ENCODE measurements around the gene MRPL49. TPM values are rescaled to one million over a fixed set of nuclear protein-coding genes. Genes with fewer than 3 reads are reported as not detected.

MRPL49 gene
- total and polyA plus RNA-seq, 9 of the 15 experiments (the other 6 are each of a cell fraction or from before 2014, with no cell fraction given), result 74.3 to 132 (median 91.2) TPM

DNA sequence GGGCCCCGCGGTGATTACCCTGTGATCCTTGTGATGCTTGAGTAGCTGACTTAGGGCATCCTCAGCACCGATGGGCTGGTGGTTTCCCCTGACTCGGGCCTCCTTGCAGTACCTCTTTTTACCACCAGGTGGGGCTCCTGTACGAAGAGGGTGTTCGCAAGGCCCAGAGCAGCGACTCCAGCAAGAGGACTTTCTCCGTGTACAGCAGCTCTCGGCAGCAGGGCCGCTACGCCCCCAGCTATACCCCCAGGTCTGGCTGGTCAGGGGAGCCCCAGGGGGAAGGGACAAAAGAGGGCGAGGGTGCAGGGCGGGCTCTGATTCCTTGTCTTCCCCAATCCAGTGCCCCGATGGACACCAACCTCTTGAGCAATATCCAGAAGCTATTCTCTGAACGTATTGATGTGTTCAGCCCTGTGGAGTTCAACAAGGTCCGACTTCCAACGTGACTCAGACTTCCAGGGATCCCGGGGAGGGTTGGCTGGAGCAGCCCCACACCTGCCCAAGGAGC lies 11.7 kb upstream of the MRPL49 start (continued):
- TF ChIP-seq HINFP (tag; conservative IDR thresholded peaks at IDR 0.05; ENCODE audit: low read depth) (no peak), CBX3 (IDR thresholded peaks at IDR 0.05; ENCODE audit: borderline replicate concordance in 1 of 2, low read length in 2 of 2) (no peak), SP1 (CRISPR knock-in tag; IDR thresholded peaks at IDR 0.05) (peak; percentile 67), CHD1 (IDR thresholded peaks at IDR 0.05; ENCODE audit: low read length) (no peak), CREM (IDR thresholded peaks at IDR 0.05; ENCODE audit: low read depth) (0 out of 2 replicates have a peak, but pooled peaks have one; percentile 20), ZNF444 (CRISPR knock-in tag; IDR thresholded peaks at IDR 0.05) (no peak), MEF2A (IDR thresholded peaks at IDR 0.05; ENCODE audit: control insufficient read depth, low read depth, low read length) (no peak), POLR2A (conservative IDR thresholded peaks at IDR 0.05) (no peak; the same call in 1 of the 2 replicates), ZC3H8 (IDR thresholded peaks at IDR 0.05) (no peak), THRA (IDR thresholded peaks at IDR 0.05) (no peak), HMG20A (CRISPR knock-in tag; conservative IDR thresholded peaks at IDR 0.05) (no peak), RBFOX2 (IDR thresholded peaks at IDR 0.05; ENCODE audit: low read depth, low read length) (no peak), RAD21 (CRISPR knock-in tag; conservative IDR thresholded peaks at IDR 0.05 in 1 of 2, IDR thresholded peaks at IDR 0.05 in 1 of 2) (peak; percentile 70 to 74), HNRNPH1 (optimal IDR thresholded peaks at IDR 0.05; ENCODE audit: low read depth, low read length) (no peak), GATAD2B (IDR thresholded peaks at IDR 0.05; ENCODE audit: borderline replicate concordance) (no peak), HDAC8 (tag; IDR thresholded peaks at IDR 0.05) (no peak)
- TF ChIP-seq, protein P1, sequence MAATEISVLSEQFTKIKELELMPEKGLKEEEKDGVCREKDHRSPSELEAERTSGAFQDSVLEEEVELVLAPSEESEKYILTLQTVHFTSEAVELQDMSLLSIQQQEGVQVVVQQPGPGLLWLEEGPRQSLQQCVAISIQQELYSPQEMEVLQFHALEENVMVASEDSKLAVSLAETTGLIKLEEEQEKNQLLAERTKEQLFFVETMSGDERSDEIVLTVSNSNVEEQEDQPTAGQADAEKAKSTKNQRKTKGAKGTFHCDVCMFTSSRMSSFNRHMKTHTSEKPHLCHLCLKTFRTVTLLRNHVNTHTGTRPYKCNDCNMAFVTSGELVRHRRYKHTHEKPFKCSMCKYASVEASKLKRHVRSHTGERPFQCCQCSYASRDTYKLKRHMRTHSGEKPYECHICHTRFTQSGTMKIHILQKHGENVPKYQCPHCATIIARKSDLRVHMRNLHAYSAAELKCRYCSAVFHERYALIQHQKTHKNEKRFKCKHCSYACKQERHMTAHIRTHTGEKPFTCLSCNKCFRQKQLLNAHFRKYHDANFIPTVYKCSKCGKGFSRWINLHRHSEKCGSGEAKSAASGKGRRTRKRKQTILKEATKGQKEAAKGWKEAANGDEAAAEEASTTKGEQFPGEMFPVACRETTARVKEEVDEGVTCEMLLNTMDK (IDR thresholded peaks at IDR 0.05; ENCODE audit: borderline replicate concordance, insufficient read depth, low read depth, low read length, poor library complexity, severe bottlenecking), result no peak
- TF ChIP-seq, protein P2, sequence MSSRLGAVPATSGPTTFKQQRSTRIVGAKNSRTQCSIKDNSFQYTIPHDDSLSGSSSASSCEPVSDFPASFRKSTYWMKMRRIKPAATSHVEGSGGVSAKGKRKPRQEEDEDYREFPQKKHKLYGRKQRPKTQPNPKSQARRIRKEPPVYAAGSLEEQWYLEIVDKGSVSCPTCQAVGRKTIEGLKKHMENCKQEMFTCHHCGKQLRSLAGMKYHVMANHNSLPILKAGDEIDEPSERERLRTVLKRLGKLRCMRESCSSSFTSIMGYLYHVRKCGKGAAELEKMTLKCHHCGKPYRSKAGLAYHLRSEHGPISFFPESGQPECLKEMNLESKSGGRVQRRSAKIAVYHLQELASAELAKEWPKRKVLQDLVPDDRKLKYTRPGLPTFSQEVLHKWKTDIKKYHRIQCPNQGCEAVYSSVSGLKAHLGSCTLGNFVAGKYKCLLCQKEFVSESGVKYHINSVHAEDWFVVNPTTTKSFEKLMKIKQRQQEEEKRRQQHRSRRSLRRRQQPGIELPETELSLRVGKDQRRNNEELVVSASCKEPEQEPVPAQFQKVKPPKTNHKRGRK (tag; IDR thresholded peaks at IDR 0.05), result no peak
- TF ChIP-seq, protein P3, sequence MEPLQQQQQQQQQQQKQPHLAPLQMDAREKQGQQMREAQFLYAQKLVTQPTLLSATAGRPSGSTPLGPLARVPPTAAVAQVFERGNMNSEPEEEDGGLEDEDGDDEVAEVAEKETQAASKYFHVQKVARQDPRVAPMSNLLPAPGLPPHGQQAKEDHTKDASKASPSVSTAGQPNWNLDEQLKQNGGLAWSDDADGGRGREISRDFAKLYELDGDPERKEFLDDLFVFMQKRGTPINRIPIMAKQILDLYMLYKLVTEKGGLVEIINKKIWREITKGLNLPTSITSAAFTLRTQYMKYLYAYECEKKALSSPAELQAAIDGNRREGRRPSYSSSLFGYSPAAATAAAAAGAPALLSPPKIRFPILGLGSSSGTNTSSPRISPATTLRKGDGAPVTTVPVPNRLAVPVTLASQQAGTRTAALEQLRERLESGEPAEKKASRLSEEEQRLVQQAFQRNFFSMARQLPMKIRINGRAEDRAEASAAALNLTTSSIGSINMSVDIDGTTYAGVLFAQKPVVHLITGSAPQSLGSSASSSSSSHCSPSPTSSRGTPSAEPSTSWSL (CRISPR knock-in tag; IDR thresholded peaks at IDR 0.05; ENCODE audit: borderline replicate concordance), result no peak
